GM19452 (cell line): ENCODE data around the gene INTS4.
"Not testable (repeated sequence)": the region's sequence is repeated elsewhere in the genome, so short reads cannot be mapped to it uniquely, and the experiment has no call there.

ENCODE experiments used
- ATAC-seq: cut with Tn5 transposase; IDR thresholded peaks from one replicate; pipeline ENCODE4 v1.9.1; 2021; ENCODE audit not compliant: unreplicated experiment

INTS4 gene

GRCh38 chr11:77958583-77959177 lies 35.8 kb downstream of the INTS4 start:
- ATAC-seq: not testable (repeated sequence)

- ATAC-seq: not testable (repeated sequence)
Measured at GRCh38 chr11:77943296-77943695, 51.2 kb downstream of the INTS4 start.

- not testable (repeated sequence) for ATAC-seq
Measured at GRCh38 chr11:77942465-77942864, 52.0 kb downstream of the INTS4 start.

GRCh38 chr11:77933596-77933995 lies 60.9 kb downstream of the INTS4 start:
- ATAC-seq: not testable (repeated sequence)

GRCh38 chr11:77930334-77931208 lies 63.9 kb downstream of the INTS4 start:
- ATAC-seq: not testable (repeated sequence)

GRCh38 chr11:77917713-77918112 lies 76.8 kb downstream of the INTS4 start:
- not testable (repeated sequence) for ATAC-seq

GRCh38 chr11:77914307-77914791 lies 80.1 kb downstream of the INTS4 start:
- ATAC-seq: not testable (repeated sequence)

GRCh38 chr11:77913608-77914306 lies 80.7 kb downstream of the INTS4 start:
- ATAC-seq: not testable (repeated sequence)

- not testable (repeated sequence) for ATAC-seq
Measured at GRCh38 chr11:77910828-77911227, 83.6 kb downstream of the INTS4 start.

GRCh38 chr11:77909277-77909676 lies 85.2 kb downstream of the INTS4 start:
- no peak for ATAC-seq

- no peak for ATAC-seq
Measured at GRCh38 chr11:77908835-77909234, 85.6 kb downstream of the INTS4 start.

GRCh38 chr11:77894949-77895348 lies 99.5 kb downstream of the INTS4 start:
- ATAC-seq: not testable (repeated sequence)

- not testable (repeated sequence) for ATAC-seq
Measured at GRCh38 chr11:77891703-77892102, 102.8 kb downstream of the INTS4 start.

GRCh38 chr11:77891256-77891655 lies 103.2 kb downstream of the INTS4 start:
- ATAC-seq: not testable (repeated sequence)

GRCh38 chr11:77890619-77891056 lies 103.8 kb downstream of the INTS4 start:
- ATAC-seq: not testable (repeated sequence)

- ATAC-seq: not testable (repeated sequence)
Measured at GRCh38 chr11:77890100-77890614, 104.3 kb downstream of the INTS4 start.

- ATAC-seq: not testable (repeated sequence)
Measured at GRCh38 chr11:77889045-77889444, 105.4 kb downstream of the INTS4 start.

- ATAC-seq: no peak
Measured at GRCh38 chr11:77886401-77886800, 108.1 kb downstream of the INTS4 start.

GRCh38 chr11:77884829-77885190 lies 109.7 kb downstream of the INTS4 start:
- no peak for ATAC-seq

GRCh38 chr11:77884186-77884828 lies 110.2 kb downstream of the INTS4 start:
- no peak for ATAC-seq

- no peak for ATAC-seq
Measured at GRCh38 chr11:77883775-77884174, 110.7 kb downstream of the INTS4 start.
